GM19035 (cell line): ENCODE results near the gene GPD1L.
"Not testable (repeated sequence)": the region's sequence is repeated elsewhere in the genome, so short reads cannot be mapped to it uniquely, and the experiment has no call there.

Experiments used
- ATAC-seq: cut with Tn5 transposase; IDR thresholded peaks from one replicate; pipeline ENCODE4 v1.9.1; 2021; ENCODE audit not compliant: unreplicated experiment

The GPD1L gene

DNA sequence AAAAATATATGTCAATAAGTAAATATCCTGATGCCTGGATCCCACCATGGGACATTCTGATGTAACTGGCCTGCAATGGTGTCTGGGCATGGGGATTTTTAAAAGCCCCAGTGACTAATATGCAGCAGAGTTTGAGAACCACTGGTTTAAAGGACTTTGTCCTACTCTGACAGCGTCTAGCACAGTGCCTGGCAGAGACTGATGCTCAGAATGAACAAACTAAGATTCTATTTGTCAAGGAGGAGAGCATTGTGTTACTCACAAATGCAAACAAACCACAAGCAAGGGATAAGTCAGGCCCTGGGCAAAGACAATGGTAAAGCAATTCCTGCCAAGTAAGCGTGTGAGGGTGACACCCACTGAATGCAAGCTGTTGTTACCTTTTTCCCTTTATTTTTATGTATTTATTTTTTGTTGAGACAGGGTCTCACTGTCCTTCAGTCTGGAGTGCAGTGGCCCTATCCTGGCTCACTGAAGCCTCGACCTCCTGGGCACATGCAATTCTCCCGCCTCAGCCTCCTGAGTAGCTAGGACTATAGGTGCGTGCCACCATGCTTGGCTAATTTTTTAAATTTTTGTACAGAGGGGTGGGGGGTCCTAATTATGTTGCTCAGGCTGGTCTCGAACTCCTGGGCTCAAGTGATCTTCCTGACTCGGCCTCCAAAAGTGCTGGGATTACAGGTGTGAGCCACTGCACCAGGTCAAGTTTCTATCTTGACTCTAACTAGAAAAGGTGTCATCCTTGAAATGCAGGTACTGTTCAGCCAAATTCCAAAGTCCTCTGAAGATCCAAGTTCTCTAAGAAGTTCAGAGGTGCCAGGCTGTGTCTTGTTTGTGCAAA is 909 bp upstream of the GPD1L start:
- ATAC-seq, result no peak

DNA sequence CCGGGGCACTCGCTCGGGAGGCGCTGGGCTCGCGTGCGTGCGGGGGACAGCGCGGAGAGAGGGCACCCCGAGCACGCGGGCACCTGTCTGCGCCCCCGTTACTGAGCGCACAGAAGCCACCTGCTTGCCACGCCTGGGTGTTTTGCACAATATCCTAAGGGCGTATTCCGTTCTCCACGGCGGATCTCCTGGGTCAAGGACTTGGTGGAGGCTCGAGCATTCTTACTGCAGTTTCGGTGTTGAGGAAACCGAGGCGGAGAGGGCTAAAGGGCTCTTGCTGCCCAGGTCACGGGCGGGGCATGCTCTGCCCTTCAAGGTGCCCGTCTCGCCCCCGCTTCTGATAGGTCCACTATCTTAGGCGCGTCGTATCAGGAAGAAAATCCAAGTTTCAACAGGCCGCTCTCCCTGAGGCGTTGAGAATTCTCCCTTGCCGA is 526 bp downstream of the GPD1L start:
- peak; percentile 28 for ATAC-seq

DNA sequence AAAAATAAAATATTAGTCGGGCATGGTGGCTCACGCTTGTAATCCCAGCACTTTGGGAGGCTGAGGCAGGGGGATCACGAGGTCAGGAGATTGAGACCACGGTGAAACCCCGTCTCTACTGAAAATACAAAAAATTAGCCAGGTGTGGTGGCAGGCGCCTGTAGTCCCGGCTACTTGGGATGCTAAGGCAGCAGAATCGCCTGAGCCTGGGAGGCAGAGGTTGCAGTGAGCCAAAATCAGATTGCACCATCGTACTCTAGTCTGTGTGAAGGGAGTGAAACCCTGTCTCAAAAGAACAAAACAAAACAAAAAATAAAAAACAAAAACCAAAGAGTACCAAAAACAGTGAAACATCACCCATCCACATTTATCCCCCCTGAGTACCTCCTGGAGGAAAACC is 1.8 kb downstream of the GPD1L start:
- ATAC-seq, result not testable (repeated sequence)

DNA sequence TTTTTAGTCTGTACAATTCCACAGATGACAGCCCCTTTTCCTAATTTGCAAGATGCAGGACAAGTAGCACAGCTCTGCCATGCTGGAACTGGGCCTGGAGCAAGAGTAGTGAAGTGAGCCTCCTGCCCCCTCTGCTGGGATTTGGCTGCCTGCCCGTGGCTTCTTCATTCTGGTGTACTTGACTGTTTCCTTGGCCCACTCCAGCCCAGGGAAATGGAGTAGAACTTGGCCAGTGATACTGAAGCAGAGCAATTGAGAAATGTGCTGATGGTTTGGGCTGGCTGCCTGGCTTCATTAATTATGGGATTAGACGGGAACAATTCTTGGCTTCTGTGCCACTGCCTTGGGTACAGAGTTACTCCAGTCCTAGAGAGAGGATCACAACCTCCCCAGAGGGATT is 2.8 kb downstream of the GPD1L start:
- ATAC-seq, result no peak

DNA sequence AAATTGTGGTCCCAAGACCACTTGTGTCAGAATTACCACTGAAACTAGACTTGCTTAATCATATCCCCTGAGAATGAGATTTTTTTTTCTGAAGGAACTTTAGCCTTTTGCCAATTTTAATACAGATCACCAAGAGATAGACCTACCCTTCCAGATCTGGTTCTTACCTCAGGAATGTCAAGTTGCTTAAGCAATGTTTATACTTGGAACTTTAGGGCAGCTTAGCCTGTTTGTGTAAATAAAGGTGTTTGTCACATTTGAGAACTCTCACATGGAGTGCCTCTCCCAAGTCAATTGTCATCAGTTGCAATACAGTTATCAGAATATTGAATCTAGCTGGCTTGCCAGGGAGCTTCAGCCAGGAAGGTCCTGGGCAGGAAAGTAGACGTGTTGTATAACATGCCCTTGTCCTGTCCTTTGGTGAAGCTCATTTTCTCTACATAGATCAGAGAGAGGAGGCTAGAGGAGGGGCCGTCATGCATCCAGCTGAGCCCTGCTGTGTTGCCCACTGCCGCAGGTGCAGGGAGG is 3.9 kb downstream of the GPD1L start:
- ATAC-seq, result no peak

DNA sequence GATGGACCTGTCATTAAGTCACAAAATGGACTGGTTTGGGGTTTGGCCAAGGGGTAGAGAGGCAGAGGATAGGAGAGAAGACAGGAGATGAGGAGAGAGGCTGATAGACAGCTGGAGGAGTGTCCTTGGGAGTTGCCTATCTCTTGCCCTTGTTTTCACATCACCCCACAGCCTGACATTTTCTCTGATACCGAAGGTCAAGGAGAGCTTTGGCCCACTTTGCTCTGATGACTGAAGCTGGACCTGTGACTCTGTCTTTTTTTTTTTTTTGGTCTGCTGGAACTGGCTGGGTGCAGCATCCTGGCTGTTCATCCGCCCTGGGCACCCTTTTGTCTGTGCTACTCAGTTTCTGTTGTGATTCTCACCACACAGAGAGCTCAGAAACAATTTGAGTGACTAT is 5.1 kb downstream of the GPD1L start:
- no peak for ATAC-seq

DNA sequence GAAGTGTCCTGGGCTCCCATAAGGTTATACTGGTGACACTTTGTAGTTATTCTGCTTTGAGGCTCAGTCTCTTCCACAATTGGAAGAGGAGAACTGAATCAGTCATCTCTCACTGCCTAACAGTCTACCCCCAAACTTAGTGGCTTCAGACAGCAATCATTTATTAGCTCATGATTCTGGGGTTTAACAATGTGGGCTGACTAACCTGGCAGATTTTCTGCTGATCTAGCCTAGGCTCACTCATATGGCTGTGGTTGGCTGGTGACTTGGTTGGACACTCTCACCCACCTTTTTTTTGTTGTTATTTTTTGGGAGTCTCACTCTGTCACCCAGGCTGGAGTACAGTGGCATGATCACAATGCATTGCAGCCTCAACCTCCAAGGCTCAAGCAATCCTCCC is 7.1 kb downstream of the GPD1L start:
- ATAC-seq, result no peak

DNA sequence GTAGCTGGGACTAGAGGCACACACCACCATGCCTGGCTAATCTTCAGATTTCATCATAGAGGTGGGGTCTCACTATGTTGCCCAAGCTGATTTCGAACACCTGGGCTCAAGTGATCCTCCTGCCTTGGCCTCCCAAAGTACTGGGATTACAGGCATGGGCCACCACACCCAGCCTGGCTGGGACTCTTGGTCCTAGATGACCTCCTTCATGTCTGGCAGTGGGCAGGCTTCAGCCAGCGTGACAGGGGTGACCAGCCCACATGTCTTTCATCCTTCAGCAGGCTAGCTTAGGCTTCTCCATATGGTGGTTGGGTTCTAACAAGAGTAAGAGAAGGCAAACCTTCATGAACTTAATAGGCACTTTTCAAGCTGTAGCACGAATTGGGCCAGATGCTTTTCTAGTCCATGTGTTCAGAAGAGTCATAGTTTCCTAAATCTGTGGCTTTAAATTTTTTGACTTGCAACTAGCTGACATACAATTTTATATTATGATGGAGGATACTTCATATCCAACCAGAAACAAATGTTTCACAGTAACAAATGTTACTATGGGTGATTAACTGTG is 7.6 kb downstream of the GPD1L start:
- no peak for ATAC-seq

DNA sequence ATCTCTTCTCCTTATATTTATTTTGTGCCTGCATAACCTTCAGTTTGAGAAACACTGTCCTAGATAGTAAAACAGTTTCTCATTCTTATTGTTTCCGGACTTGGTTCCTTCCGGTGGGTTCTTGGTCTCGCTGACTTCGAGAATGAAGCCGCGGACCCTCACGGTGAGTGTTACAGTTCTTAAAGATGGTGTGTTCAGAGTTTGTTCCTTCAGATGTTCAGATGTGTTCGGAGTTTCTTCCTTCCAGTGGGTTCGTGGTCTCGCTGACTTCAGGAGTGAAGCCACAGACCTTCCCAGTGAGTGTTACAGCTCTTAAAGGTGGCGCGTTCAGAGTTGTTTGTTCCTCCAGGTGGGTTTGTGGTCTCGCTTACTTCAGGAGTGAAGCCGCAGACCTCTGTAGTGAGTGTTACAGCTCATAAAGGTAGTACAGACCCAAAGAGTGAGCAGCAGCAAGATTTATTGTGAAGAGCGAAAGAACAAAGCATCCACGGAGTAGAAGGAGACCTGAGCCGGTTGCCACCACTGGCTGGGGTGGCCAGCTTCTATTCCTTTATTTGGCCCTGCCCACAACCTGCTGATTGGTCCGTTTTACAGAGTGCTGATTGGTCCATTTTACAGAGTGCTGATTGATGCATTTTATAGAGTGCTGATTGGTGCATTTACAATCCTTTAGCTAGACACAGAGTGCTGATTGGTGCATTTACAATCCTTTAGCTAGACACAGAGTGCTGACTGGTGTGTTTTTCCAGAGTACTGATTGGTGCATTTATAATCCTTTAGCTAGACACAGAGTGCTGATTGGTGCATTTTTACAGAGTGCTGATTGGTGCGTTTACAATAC is 8.3 kb downstream of the GPD1L start:
- ATAC-seq, result not testable (repeated sequence)

DNA sequence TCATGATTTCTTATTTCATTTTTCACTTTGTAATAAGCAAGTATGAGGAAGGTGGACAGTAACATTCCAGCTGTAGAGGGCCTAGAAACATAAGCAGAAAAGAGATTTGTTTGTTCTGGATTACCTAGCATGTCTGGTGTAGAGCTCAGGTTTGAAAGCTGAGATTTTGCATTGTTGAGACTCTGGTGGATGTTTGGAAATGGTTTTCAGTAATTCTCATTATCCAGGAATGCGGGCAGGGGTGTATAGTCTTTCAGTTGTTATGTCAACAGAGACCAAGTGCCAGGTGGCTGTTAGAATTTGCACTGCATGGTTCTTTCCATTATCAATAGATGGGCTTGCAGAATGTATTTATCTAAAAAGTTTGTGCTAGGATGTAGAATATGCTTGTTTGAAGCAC is 10.9 kb downstream of the GPD1L start:
- ATAC-seq, result no peak

DNA sequence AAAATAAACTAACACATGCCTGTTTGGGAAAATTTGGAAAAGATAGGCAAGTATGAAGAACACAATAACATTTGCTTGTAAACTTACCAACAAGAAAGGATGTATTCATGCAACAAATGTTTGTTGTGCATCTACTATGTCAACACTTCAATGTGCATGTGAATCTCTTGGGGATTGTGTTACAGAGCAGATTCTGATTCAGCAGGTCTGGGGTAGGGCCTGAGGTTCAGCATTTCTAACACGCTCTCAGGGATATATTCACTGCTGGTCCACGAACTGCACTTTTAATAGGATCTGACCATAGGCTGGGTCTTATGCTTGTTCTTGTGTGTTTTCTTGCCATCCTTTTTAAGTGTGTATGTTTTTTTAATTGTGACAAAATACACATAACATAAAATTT is 11.8 kb downstream of the GPD1L start:
- no peak for ATAC-seq

DNA sequence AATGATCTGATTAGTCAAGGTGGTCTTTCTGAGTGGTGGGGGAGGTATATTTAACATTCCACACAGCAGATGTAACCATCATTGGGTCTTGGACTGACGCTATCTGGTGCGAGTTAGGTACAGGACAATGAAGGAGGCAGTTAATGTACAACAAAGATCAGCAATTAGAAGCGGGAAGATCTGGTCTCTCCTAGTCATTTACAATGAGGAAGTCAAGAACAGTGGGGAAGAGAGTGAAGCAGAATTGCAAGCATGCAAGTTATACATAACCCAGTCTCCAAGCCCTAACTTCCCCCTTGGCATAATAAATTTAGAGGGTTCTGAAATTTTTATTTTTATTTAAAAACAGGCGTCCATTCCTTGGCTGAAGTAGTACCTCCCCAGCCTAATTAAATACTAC is 14.1 kb downstream of the GPD1L start:
- ATAC-seq, result no peak

DNA sequence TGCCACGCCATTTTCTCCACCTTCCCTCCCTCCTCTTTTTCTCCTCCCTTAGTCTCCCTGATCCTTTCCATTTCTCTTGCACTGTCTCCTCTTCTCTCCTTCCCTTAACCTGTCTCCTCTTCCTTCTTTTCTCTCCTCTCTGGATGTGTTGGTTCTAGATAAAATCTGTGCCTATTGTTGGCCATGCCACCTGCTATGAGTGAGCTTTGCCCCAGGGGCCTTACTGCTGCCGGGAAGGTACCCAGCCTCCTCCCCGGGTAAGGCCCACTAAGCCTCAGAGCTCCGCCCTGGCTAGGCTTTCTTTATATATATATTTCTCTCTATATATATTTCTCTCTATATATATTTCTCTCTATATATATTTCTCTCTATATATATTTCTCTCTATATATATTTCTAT is 14.7 kb downstream of the GPD1L start:
- no peak for ATAC-seq

DNA sequence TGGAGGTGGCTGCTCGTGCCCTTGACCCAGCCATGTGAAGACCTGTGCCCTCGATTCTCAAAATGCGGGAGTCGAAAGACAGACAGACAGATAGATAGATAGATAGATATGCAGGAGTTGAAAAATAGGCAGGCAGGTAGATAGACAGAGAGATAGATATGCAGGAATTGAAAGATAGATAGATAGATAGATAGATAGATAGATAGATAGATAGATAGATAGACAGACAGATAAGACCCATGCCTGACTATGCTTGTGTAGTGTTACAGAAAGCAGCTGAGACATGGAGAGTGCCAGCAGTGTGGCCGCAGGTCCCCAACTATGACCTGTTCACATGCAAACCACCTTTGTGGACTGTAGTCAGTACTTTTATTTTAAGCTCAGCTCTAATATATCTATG is 17.2 kb downstream of the GPD1L start:
- no peak for ATAC-seq

DNA sequence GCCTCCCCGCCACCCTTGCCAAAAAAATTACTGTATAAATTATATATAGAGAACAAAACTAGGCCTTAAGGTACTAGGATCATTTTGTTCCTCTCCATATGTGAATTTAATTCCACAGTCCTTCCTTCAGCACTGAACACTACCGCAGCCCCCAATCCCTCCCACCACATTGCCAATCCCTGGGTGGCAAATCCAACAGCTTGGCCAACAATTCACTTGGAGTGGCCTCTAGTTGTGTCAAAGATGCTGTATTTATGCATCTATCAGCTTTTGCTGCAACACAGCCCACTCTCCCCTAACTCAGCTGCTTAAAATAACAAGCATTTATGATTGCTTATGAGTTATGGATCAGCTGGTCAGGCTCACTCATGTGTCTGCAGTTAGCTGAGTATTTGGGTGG is 18.6 kb downstream of the GPD1L start:
- ATAC-seq, result no peak

DNA sequence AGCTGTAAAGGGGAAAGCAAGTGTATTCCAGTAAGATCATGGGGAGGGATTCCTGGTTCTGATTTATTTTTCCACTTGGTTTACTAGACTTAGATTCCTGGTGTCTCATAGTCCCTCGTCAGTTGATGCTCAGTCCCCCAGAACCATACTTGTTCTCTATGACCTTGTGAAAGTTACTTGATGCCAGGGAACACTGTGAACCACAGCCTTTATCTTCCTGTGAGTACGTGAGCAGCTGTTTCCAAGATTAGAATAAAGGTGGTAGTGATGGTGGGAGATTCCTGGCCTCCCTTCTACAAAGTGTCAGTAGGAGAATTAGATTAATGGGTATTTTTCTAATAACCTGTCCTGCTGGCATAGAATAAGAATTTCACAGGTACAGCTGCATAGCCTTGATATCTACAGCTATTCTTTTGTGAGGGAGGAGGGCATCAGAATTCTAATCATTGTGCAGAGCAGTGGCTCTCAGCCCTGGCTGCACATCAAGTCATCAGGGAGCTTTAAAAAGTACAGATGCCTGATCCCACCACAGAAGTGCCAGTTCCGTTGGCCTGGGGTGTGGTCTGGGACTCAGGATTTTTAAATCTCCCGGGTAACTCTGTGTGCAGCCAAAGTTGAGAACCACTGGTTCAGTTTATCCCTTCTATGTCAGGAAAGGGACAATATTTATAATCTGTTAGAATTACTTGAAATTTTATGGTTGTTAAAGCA is 20.0 kb downstream of the GPD1L start:
- no peak for ATAC-seq

DNA sequence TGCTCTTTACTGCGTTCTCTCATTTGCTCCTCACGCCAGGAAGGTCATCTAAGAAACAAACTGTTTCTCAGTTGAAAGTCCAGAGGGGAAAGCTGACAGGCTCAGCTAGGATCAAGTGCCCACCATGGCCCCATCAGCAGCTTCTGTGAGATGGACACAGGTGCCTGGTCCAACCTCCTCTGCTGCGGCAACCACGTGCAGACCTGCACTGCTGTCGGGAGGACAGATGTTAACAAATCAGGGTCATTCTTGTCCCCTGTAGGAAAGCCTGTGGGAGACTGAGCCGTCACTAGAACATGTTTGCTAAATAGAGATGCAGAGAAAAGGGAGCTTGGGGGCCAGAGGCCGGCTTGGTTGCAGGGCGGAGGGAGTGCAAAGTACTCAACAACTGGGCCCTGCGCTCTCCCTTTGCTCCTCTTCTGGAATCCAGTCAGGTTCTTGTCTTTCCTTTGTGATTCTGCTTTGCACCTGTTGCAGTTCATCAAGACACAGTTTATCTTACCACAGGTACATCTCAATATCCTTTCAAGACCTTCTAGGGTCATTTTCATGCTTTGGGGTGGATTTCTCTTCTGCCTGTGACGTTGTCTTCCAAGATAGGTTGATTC is 20.9 kb downstream of the GPD1L start:
- no peak for ATAC-seq

DNA sequence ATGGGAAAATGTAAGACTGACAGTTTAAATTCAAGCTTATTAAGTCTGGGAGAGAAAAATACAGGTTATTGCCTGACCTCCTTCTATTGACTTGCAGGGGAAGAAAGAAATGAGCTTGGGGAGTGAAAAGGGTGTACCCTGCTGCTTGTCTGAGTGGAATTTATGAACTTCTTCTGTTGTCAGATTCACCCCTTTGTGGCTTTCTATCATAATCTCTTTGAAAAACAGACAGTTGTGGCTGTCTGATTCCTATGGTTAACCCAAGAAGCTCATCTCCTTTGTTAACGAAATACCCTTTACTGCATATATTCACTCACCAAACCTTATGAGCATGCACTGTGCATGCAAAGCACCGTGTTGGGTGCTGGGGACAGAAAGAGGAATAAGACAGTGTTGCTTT is 22.5 kb downstream of the GPD1L start:
- ATAC-seq, result no peak

DNA sequence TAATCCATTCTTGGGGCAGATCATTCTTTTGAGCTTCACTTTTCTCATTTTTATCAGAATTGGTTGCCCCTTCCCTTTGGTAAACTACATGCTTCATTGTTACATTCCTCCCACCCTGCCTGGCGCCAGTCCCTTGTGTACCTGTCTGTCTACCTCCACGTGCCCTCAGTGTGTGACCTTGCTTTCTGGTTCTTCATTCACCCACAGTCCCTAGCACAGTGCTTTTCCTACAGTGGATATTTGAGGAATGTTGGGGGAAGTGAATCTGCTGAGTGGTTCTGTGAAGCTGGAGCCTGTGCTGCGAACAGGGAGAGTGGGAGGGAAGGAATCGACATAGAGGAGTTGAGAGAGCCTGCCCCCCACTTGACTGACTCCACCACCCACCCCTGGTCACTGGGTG is 23.4 kb downstream of the GPD1L start:
- ATAC-seq, result no peak

DNA sequence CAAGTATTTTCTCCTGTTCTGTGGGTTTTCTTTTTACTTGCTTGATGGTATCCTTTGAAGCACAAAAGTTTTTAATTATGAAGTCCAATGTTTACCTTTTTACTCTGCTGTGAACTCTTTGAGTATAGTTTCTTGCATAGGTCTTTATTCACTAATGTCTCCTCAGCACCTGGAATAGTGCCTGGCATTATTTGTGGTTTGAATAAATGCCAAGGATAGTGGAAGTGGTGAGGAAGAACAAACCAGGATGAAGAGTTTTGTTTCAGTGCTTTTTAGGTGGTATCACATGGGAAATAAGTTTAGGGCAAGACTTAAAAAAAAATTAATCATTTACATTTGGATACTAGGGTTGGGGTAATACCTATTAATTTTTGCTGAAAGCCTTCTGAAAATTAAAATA is 25.7 kb downstream of the GPD1L start:
- ATAC-seq, result no peak

DNA sequence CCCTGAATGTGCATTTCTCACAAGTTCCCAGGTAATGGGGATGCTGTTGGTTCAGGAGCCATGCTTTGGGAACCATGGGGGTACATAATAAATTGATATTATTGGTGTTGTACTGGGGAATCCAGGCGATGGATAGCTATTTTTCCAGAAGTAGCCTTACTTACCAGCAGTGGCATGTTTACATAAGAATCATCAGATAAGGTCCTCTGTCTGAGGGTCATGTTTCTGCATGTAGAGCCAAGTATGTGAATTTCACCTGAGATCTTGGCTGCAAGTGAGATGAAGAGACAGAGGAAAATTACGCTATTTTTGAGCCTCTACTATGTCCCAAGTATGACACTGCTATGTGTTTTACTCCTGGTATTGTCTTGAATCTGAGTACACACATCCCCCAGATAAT is 26.3 kb downstream of the GPD1L start:
- no peak for ATAC-seq
